GM12891 (cell line): ENCODE results near the gene ZDHHC8.

ENCODE experiments used
- PAX5 ChIP-seq: IDR thresholded peaks from 2 replicates; pipeline ENCODE4 v1.6.1; 2011; ENCODE audit warnings: low read length, moderate library complexity, mild to moderate bottlenecking; ENCODE audit not compliant: insufficient read depth, severe bottlenecking
- POLR2A ChIP-seq: IDR thresholded peaks from 2 replicates; pipeline ENCODE4 v1.6.1; 2011; ENCODE audit warnings: low read depth, low read length, control low read depth
- POLR2AphosphoS5 ChIP-seq: IDR thresholded peaks from 2 replicates; pipeline ENCODE4 v1.6.1; 2011; ENCODE audit warnings: low read depth, low read length, control low read depth
- POU2F2 ChIP-seq: IDR thresholded peaks from 2 replicates; pipeline ENCODE4 v1.6.1; 2011; ENCODE audit warnings: low read depth, mild to moderate bottlenecking, control low read depth, low read length, moderate library complexity
- TAF1 ChIP-seq: IDR thresholded peaks from 2 replicates; pipeline ENCODE4 v1.6.1; 2011; ENCODE audit warnings: low read depth, low read length, control low read depth

GRCh38 chr22:20157430-20158183 is 26.0 kb downstream of the ZDHHC8 start:
- TF ChIP-seq POLR2AphosphoS5 (no peak), TAF1 (no peak), POLR2A (no peak), POU2F2 (no peak), PAX5 (no peak)
